SK-N-SH (cell line): ENCODE results near the gene EGLN3. TPM values are rescaled to one million over a fixed set of nuclear protein-coding genes. Genes with fewer than 3 reads are reported as not detected.

Experiments used
- CTCF ChIA-PET: fragments of 300-600, 350-600 bp; formaldehyde crosslinking; extraction: SDS; loops from one replicate; lab custom pipeline; 2021; lab: Yijun Ruan, JAX
- POLR2A ChIA-PET: fragments of 350-600 bp; sonication (Branson Sonifier 250); formaldehyde crosslinking; extraction: SDS; loops from one replicate; lab custom pipeline; 2020; ENCODE audit warnings: antibody characterized with exemption, inconsistent platforms; lab: Yijun Ruan, JAX
- DNase-seq: peaks from one replicate; pipeline ENCODE4 v3.0.0; 2012
- H2AFZ ChIP-seq: fragments of 200-600 bp; sonication (generic); 2 replicates; pipeline ENCODE4 v1.8.1; 2016; ENCODE audit warnings: antibody characterized with exemption, mild to moderate bottlenecking, low read depth
- H3F3A ChIP-seq: fragments of 200-600 bp; sonication (generic); replicated peaks from 2 replicates; pipeline ENCODE3; 2016; ENCODE audit warnings: antibody characterized with exemption, mild to moderate bottlenecking; ENCODE audit not compliant: insufficient read depth
- H3K27ac ChIP-seq, 2 experiments: fragments of 200-500 bp in 1 of 2; fragments of 200-600 bp in 1 of 2; sonication (Bioruptor generic) in 1 of 2; sonication (generic), shearing (Covaris generic) in 1 of 2; 2 replicates each; pipeline versions ENCODE4 v1.5.1 to v1.6.1; 2014 to 2016; ENCODE audit warnings: low read depth in 2 of 2, inconsistent platforms in 1 of 2, low read length in 1 of 2, mild to moderate bottlenecking in 1 of 2, mixed read lengths in 1 of 2
- H3K27me3 ChIP-seq: fragments of 200-600 bp; sonication (generic), shearing (Covaris generic); 2 replicates; pipeline ENCODE4 v1.6.1; 2016; ENCODE audit warnings: mixed run types; ENCODE audit not compliant: insufficient read depth
- H3K36me3 ChIP-seq, 2 experiments: fragments of 200-500 bp in 1 of 2; fragments of 200-600 bp in 1 of 2; sonication (Bioruptor generic) in 1 of 2; sonication (generic) in 1 of 2; replicated peaks in 1 of 2; 2 replicates each; pipeline versions ENCODE3 to v1.5.1; 2014 to 2016; ENCODE audit warnings: low read length in 1 of 2, mild to moderate bottlenecking in 1 of 2; ENCODE audit not compliant: insufficient read depth in 2 of 2, control insufficient read depth in 1 of 2
- H3K4me1 ChIP-seq, 2 experiments: fragments of 200-500 bp in 1 of 2; fragments of 200-600 bp in 1 of 2; sonication (Bioruptor generic) in 1 of 2; sonication (generic), shearing (Covaris generic) in 1 of 2; 2 replicates each; pipeline versions ENCODE4 v1.5.1 to v1.6.1; 2014 to 2016; ENCODE audit warnings: low read depth in 1 of 2, low read length in 1 of 2, mixed run types in 1 of 2; ENCODE audit not compliant: insufficient read depth in 2 of 2, control insufficient read depth in 1 of 2
- H3K4me2 ChIP-seq: fragments of 200-600 bp; sonication (generic), shearing (Covaris generic); 2 replicates; pipeline ENCODE4 v1.6.1; 2017; ENCODE audit warnings: mixed run types
- H3K4me3 ChIP-seq, 2 experiments: fragments of 200-500 bp in 1 of 2; fragments of 200-600 bp in 1 of 2; sonication (Bioruptor generic) in 1 of 2; sonication (generic), shearing (Covaris generic) in 1 of 2; 2 replicates each; pipeline versions ENCODE4 v1.5.1 to v1.8.1; 2014 to 2016; ENCODE audit warnings: low read depth in 2 of 2, inconsistent platforms in 1 of 2, low read length in 1 of 2, mild to moderate bottlenecking in 1 of 2, mixed read lengths in 1 of 2, moderate library complexity in 1 of 2
- H3K79me2 ChIP-seq: fragments of 200-600 bp; sonication (generic); 2 replicates; pipeline ENCODE4 v1.8.1; 2017; ENCODE audit warnings: mild to moderate bottlenecking; ENCODE audit not compliant: insufficient read depth
- H3K9ac ChIP-seq: fragments of 200-600 bp; sonication (generic); 2 replicates; pipeline ENCODE4 v1.6.1; 2017; ENCODE audit warnings: mixed run types
- H3K9me2 ChIP-seq: fragments of 200-600 bp; sonication (generic); 2 replicates; pipeline ENCODE4 v1.6.1; 2017; ENCODE audit warnings: mixed run types
- H3K9me3 ChIP-seq: fragments of 200-600 bp; sonication (generic); 2 replicates; pipeline ENCODE4 v1.6.1; 2017; ENCODE audit warnings: mixed run types, mild to moderate bottlenecking, moderate library complexity
- H4K20me1 ChIP-seq: fragments of 200-600 bp; sonication (generic); 2 replicates; pipeline ENCODE4 v1.6.1; 2017; ENCODE audit warnings: mild to moderate bottlenecking, mixed run types; ENCODE audit not compliant: insufficient read depth
- CHD2 ChIP-seq: fragments of 150-350 bp; IDR thresholded peaks from 2 replicates; pipeline ENCODE4 v1.6.1; 2018; ENCODE audit warnings: low read length; ENCODE audit not compliant: partially characterized antibody
- ELF1 ChIP-seq: IDR thresholded peaks from 2 replicates; pipeline ENCODE4 v1.4.0; 2012
- EP300 ChIP-seq, 2 experiments: IDR thresholded peaks; 2 replicates each; pipeline versions ENCODE4 v1.4.0 to v1.6.1; 2012; ENCODE audit warnings: borderline replicate concordance in 1 of 2, low read depth in 1 of 2, low read length in 1 of 2
- EZH2phosphoT487 ChIP-seq: fragments of 200-600 bp; sonication (generic); IDR thresholded peaks from 2 replicates; pipeline ENCODE4 v1.6.1; 2017; ENCODE audit warnings: low read depth, mixed run types, mild to moderate bottlenecking, antibody characterized with exemption, moderate library complexity, borderline replicate concordance
- FOXJ3 ChIP-seq: sonication (generic); formaldehyde crosslinking; IDR thresholded peaks from 2 replicates; pipeline ENCODE4 v1.5.1; 2020; ENCODE audit warnings: mild to moderate bottlenecking, missing genetic modification reagents
- GATA2 ChIP-seq: sonication (generic); formaldehyde crosslinking; IDR thresholded peaks from 2 replicates; pipeline ENCODE4 v1.5.0; 2020; ENCODE audit warnings: mild to moderate bottlenecking, missing genetic modification reagents
- IRF3 ChIP-seq: fragments of 150-350 bp; IDR thresholded peaks from 2 replicates; pipeline ENCODE4 v1.6.1; 2016; ENCODE audit warnings: mild to moderate bottlenecking, low read depth, low read length
- JUND ChIP-seq: IDR thresholded peaks from 2 replicates; pipeline ENCODE4 v1.4.0; 2012
- MEF2A ChIP-seq: IDR thresholded peaks from 2 replicates; pipeline ENCODE4 v1.4.0; 2012; ENCODE audit warnings: low read depth, borderline replicate concordance
- MXI1 ChIP-seq: IDR thresholded peaks from 2 replicates; pipeline ENCODE4 v1.6.1; 2012; ENCODE audit warnings: mild to moderate bottlenecking, low read depth, low read length, improper control_type of control experiment
- NFIC ChIP-seq: IDR thresholded peaks from 2 replicates; pipeline ENCODE4 v1.4.0; 2012; ENCODE audit warnings: borderline replicate concordance
- NRF1 ChIP-seq: IDR thresholded peaks from 2 replicates; pipeline ENCODE4 v1.6.1; 2012; ENCODE audit warnings: low read depth, mild to moderate bottlenecking, low read length
- RAD21 ChIP-seq: IDR thresholded peaks from 2 replicates; pipeline ENCODE4 v1.6.1; 2012; ENCODE audit warnings: mild to moderate bottlenecking, low read length
- RXRA ChIP-seq: IDR thresholded peaks from 2 replicates; pipeline ENCODE4 v1.4.0; 2012; ENCODE audit warnings: low read depth, mild to moderate bottlenecking, borderline replicate concordance
- SIN3A ChIP-seq: IDR thresholded peaks from 2 replicates; pipeline ENCODE4 v1.6.1; 2012; ENCODE audit warnings: low read depth, mild to moderate bottlenecking, low read length, moderate library complexity, borderline replicate concordance
- TCF12 ChIP-seq: IDR thresholded peaks from 2 replicates; pipeline ENCODE4 v1.4.0; 2012
- YY1 ChIP-seq: IDR thresholded peaks from 2 replicates; pipeline ENCODE4 v1.4.0; 2012; ENCODE audit warnings: low read depth, mild to moderate bottlenecking
- WGBS: methylation state at CpG from one replicate; pipeline ENCODE4 v1.1.6; 2017; ENCODE audit warnings: low lambda C conversion rate; 5-methylcytosine and 5-hydroxymethylcytosine counted together
- polyA plus RNA-seq, 3 experiments: library from polyadenylated mRNA; depleted of rRNA; stranded (reverse); fragments of >200 nt; gene quantifications; 2 replicates each; pipeline ENCODE4 v1.2.3, GENCODE V29; 2012
- TF ChIP-seq, protein P1 (sequence below): IDR thresholded peaks from 2 replicates; pipeline ENCODE4 v1.4.0; 2012; ENCODE audit warnings: low read depth, borderline replicate concordance
- TF ChIP-seq, protein P2 (sequence below): IDR thresholded peaks from 2 replicates; pipeline ENCODE4 v1.4.0; 2012; ENCODE audit warnings: low read depth
- TF ChIP-seq, protein P3 (sequence below): IDR thresholded peaks from 2 replicates; pipeline ENCODE4 v1.4.0; 2012; ENCODE audit warnings: low read depth, borderline replicate concordance

The EGLN3 gene
- polyA plus RNA-seq, 1 of the 3 experiments (the other 2 are of a cell fraction), result 0.31 TPM

- WGBS, result 43% methylated on average over 2 of the region's 2 CpGs
These were observed 14.5 kb downstream of the EGLN3 start for GRCh38 chr14:33936391-33936790.

More at GRCh38 chr14:33936391-33936790, 14.5 kb downstream of the EGLN3 start:
- no peak overlapping the region for H3K9ac ChIP-seq
- H4K20me1 ChIP-seq, result no peaks in the 10 kb centered on the region
- H3F3A ChIP-seq, result no peaks in the 10 kb centered on the region
- no peak overlapping the region for H3K4me3 ChIP-seq
- no peaks in the 10 kb centered on the region for H3K79me2 ChIP-seq
- ChIA-PET POLR2A (interaction anchor here (1.0 kb wide), 1 partner anchor 14 kb away, joined by 3 read pairs; no protein-coding TSS in a partner anchor), CTCF (interaction anchor here (0.9 kb wide), 1 partner anchor 21 kb away, joined by 3 read pairs; no protein-coding TSS in a partner anchor)
- H3K27ac ChIP-seq, result no peak overlapping the region
- no peaks in the 10 kb centered on the region for H3K9me3 ChIP-seq
- H3K36me3 ChIP-seq, result no peaks in the 10 kb centered on the region
- DNase-seq, result no peak
- H3K4me2 ChIP-seq, result no peak overlapping the region
- TF ChIP-seq JUND, result no peak
- TF ChIP-seq YY1, result no peak
- no peak for TF ChIP-seq RXRA
- TF ChIP-seq, protein P1, sequence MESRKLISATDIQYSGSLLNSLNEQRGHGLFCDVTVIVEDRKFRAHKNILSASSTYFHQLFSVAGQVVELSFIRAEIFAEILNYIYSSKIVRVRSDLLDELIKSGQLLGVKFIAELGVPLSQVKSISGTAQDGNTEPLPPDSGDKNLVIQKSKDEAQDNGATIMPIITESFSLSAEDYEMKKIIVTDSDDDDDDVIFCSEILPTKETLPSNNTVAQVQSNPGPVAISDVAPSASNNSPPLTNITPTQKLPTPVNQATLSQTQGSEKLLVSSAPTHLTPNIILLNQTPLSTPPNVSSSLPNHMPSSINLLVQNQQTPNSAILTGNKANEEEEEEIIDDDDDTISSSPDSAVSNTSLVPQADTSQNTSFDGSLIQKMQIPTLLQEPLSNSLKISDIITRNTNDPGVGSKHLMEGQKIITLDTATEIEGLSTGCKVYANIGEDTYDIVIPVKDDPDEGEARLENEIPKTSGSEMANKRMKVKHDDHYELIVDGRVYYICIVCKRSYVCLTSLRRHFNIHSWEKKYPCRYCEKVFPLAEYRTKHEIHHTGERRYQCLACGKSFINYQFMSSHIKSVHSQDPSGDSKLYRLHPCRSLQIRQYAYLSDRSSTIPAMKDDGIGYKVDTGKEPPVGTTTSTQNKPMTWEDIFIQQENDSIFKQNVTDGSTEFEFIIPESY, result no peak
- no peak for TF ChIP-seq MXI1
- no peak for TF ChIP-seq GATA2 (CRISPR knock-in tag)
- no peak for TF ChIP-seq ELF1
- no peak for TF ChIP-seq NRF1
- TF ChIP-seq, protein P2, sequence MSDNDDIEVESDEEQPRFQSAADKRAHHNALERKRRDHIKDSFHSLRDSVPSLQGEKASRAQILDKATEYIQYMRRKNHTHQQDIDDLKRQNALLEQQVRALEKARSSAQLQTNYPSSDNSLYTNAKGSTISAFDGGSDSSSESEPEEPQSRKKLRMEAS, result no peak
- no peak for TF ChIP-seq EZH2phosphoT487
- TF ChIP-seq IRF3, result no peak
- no peak for TF ChIP-seq RAD21
- no peak for TF ChIP-seq MEF2A
- no peak for TF ChIP-seq EP300 (IDR thresholded peaks at IDR 0.05; ENCODE audit: borderline replicate concordance in 1 of 2, low read depth in 1 of 2, low read length in 1 of 2)
- TF ChIP-seq TCF12, result no peak
- TF ChIP-seq SIN3A, result no peak
- TF ChIP-seq, protein P3, sequence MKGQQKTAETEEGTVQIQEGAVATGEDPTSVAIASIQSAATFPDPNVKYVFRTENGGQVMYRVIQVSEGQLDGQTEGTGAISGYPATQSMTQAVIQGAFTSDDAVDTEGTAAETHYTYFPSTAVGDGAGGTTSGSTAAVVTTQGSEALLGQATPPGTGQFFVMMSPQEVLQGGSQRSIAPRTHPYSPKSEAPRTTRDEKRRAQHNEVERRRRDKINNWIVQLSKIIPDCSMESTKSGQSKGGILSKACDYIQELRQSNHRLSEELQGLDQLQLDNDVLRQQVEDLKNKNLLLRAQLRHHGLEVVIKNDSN, result no peak
- no peak for TF ChIP-seq CHD2
- no peak for TF ChIP-seq FOXJ3 (CRISPR knock-in tag)
- no peak for TF ChIP-seq NFIC
- H3K27me3 ChIP-seq, result no peaks in the 10 kb centered on the region
- H2AFZ ChIP-seq, result no peak overlapping the region
- H3K9me2 ChIP-seq, result no peaks in the 10 kb centered on the region
- peaks cover 9 to 14% of the 10 kb centered on the region in 2 experiments; a peak in 2 of 4 replicates for H3K4me1 ChIP-seq
